K562 (cell line): ENCODE data around the gene NME7.

ENCODE experiments used
- CTCF ChIP-seq, 3 experiments: IDR thresholded peaks in 2 of 3; conservative IDR thresholded peaks in 1 of 3; 2 replicates each; pipeline ENCODE4 v1.5.1; 2011 to 2012; ENCODE audit warnings: low read length in 3 of 3, mild to moderate bottlenecking in 3 of 3, control low read depth in 2 of 3, improper control_type of control experiment in 1 of 3, inconsistent platforms in 1 of 3, low read depth in 1 of 3, mixed read lengths in 1 of 3, moderate library complexity in 1 of 3; ENCODE audit not compliant: insufficient read depth in 2 of 3
- KHSRP ChIP-seq: fragments of 450-650 bp; IDR thresholded peaks from 2 replicates; pipeline ENCODE4 v1.6.1; 2017
- ZNF274 ChIP-seq: IDR thresholded peaks from 2 replicates; pipeline ENCODE4 v1.6.1; 2011; ENCODE audit warnings: low read depth, mild to moderate bottlenecking, low read length, moderate library complexity, borderline replicate concordance
- ZNF41 ChIP-seq: fragments of 250-450 bp; sonication (Bioruptor Pico); conservative IDR thresholded peaks from 2 replicates; pipeline ENCODE4 v1.4.0; 2020; ENCODE audit warnings: mild to moderate bottlenecking
- ZNF699 ChIP-seq: fragments of 250-450 bp; sonication (Bioruptor Pico); IDR thresholded peaks from 2 replicates; pipeline ENCODE4 v1.8.0; 2021; ENCODE audit warnings: mild to moderate bottlenecking, moderate library complexity; ENCODE audit not compliant: insufficient replicate concordance
- ZNF780A ChIP-seq: fragments of 250-450 bp; sonication (Bioruptor Pico); IDR thresholded peaks from 2 replicates; pipeline ENCODE4 v1.5.0; 2021; ENCODE audit warnings: mild to moderate bottlenecking

GRCh38 chr1:169106095-169106920, 261.3 kb downstream of the NME7 start, which contains the start of gene ATP1B1:
- TF ChIP-seq ZNF699 (no peak), ZNF780A (CRISPR knock-in tag) (no peak), CTCF (IDR thresholded peaks at IDR 0.05 in 2 of 3, conservative IDR thresholded peaks at IDR 0.05 in 1 of 3; ENCODE audit: insufficient read depth in 2 of 3, low read depth in 1 of 3, low read length in 3 of 3) (peak; percentile 26 to 55 (median 46); a peak in 3 of 6 replicates), ZNF41 (CRISPR knock-in tag) (no peak), KHSRP (no peak), ZNF274 (no peak)
